HepG2 (cell line): ENCODE data around the gene HSPB6. TPM values are rescaled to one million over a fixed set of nuclear protein-coding genes. Genes with fewer than 3 reads are reported as not detected.
A peak's percentile ranks its signal among the peaks of the same experiment; 100 is the strongest.

Experiments
- ATAC-seq: fragments of 200-7000 bp; cut with Tn5 transposase; 3 replicates; pipeline ENCODE4 v1.9.1; 2020; ENCODE audit warnings: mild to moderate bottlenecking, moderate library complexity
- BruUV-seq: library from RNA; stranded (reverse); fragments of 400-500 nt; replicated peaks from 2 replicates; lab custom pipeline; 2021; lab: Mats Ljungman, UMichigan
- CTCF ChIA-PET: fragments of 300-600 bp; formaldehyde crosslinking; extraction: SDS; loops from one replicate; lab custom pipeline; 2021; ENCODE audit warnings: low total read pairs, inconsistent platforms, low intra/inter-chr PET ratio; lab: Yijun Ruan, JAX
- POLR2A ChIA-PET: fragments of 350-600 bp; sonication (Branson Sonifier 250); formaldehyde crosslinking; loops from one replicate; lab custom pipeline; 2020; ENCODE audit warnings: antibody characterized with exemption, inconsistent platforms; lab: Yijun Ruan, JAX
- DNase-seq: peaks from one replicate; pipeline ENCODE4 v3.0.0-alpha.2; 2015; ENCODE audit warnings: low spot score
- FAIRE-seq: peaks from 3 replicates; lab custom pipeline; 2011; peaks lifted over from hg19 to GRCh38; lab: Jason Lieb, UNC
- H2AFZ ChIP-seq: one replicate; pipeline ENCODE4 v1.6.1; 2011; ENCODE audit warnings: low read length, inconsistent platforms
- H3K27ac ChIP-seq: fragments of 300-600 bp; 3 replicates; pipeline ENCODE4 v1.8.0; 2011; ENCODE audit warnings: mixed run types, mild to moderate bottlenecking, mixed read lengths, low read length, inconsistent platforms; ENCODE audit not compliant: insufficient read depth; ENCODE audit errors: extremely low read length
- H3K27me3 ChIP-seq, 2 experiments: fragments of 200-600 bp in 1 of 2; 2 replicates in 1 of 2; 3 replicates in 1 of 2; pipeline versions ENCODE4 v1.6.0 to v1.8.0; 2011; ENCODE audit warnings: low read length in 2 of 2, mild to moderate bottlenecking in 2 of 2, moderate library complexity in 2 of 2, inconsistent platforms in 1 of 2; ENCODE audit not compliant: insufficient read depth in 2 of 2, control insufficient read depth in 1 of 2
- H3K36me3 ChIP-seq, 2 experiments: fragments of 200-600 bp in 1 of 2; replicated peaks in 1 of 2; 2 replicates in 1 of 2; 3 replicates in 1 of 2; pipeline versions ENCODE4 v1.5.1 to v1.8.0; 2011; ENCODE audit warnings: low read length in 2 of 2, inconsistent platforms in 1 of 2; ENCODE audit not compliant: insufficient read depth in 2 of 2, control insufficient read depth in 1 of 2
- H3K4me1 ChIP-seq: 2 replicates; pipeline ENCODE4 v1.5.1; 2012; ENCODE audit warnings: low read length, inconsistent platforms; ENCODE audit not compliant: insufficient read depth
- H3K4me2 ChIP-seq: 2 replicates; pipeline ENCODE4 v1.6.0; 2011; ENCODE audit warnings: low read depth, low read length, inconsistent platforms
- H3K4me3 ChIP-seq, 3 experiments: fragments of 200-600 bp in 1 of 3; sonication (generic), shearing (Covaris generic) in 1 of 3; replicated peaks in 1 of 3; 2 replicates each; pipeline ENCODE4 v1.5.1; 2011 to 2016; ENCODE audit warnings: low read length in 3 of 3, inconsistent platforms in 2 of 3, low read depth in 2 of 3, mild to moderate bottlenecking in 2 of 3, control low read depth in 1 of 3, mixed read lengths in 1 of 3; ENCODE audit not compliant: insufficient read depth in 1 of 3
- H3K79me2 ChIP-seq: one replicate; pipeline ENCODE4 v1.6.1; 2011; ENCODE audit warnings: low read length, inconsistent platforms; ENCODE audit not compliant: insufficient read depth
- H3K9ac ChIP-seq: 2 replicates; pipeline ENCODE4 v1.6.0; 2011; ENCODE audit warnings: mild to moderate bottlenecking, low read depth, low read length, inconsistent platforms; ENCODE audit not compliant: insufficient read depth
- H3K9me3 ChIP-seq: 2 replicates; pipeline ENCODE4 v1.5.1; 2012; ENCODE audit warnings: mild to moderate bottlenecking, low read length
- H4K20me1 ChIP-seq: 2 replicates; pipeline ENCODE4 v1.6.0; 2011; ENCODE audit warnings: inconsistent platforms, mild to moderate bottlenecking, low read length, moderate library complexity; ENCODE audit not compliant: insufficient read depth
- ASH2L ChIP-seq: fragments of 300-600, 200-600 bp; sonication (generic); IDR thresholded peaks from 2 replicates; pipeline ENCODE4 v1.7.0; 2017; ENCODE audit warnings: low read depth, mild to moderate bottlenecking, moderate library complexity, mixed read lengths, low read length; ENCODE audit not compliant: insufficient read length
- CHCHD3 ChIP-seq: sonication (generic); formaldehyde crosslinking; IDR thresholded peaks from 2 replicates; pipeline ENCODE4 v1.8.0; 2022; ENCODE audit warnings: mild to moderate bottlenecking, missing genetic modification reagents, moderate library complexity
- ISX ChIP-seq: sonication (generic); formaldehyde crosslinking; conservative IDR thresholded peaks from 2 replicates; pipeline ENCODE4 v1.5.0; 2020; ENCODE audit warnings: missing genetic modification reagents
- KAT7 ChIP-seq: IDR thresholded peaks from 2 replicates; pipeline ENCODE4 v1.6.1; 2018; ENCODE audit warnings: borderline replicate concordance, missing compliant biosample characterization
- ZNF605 ChIP-seq: sonication (generic); formaldehyde crosslinking; IDR thresholded peaks from 2 replicates; pipeline ENCODE4 v1.8.0; 2022; ENCODE audit warnings: mild to moderate bottlenecking, missing genetic modification reagents
- WGBS: methylation state at CpG from one replicate; pipeline ENCODE4 v1.1.6; 2017; ENCODE audit warnings: low lambda C conversion rate; 5-methylcytosine and 5-hydroxymethylcytosine counted together
- in situ Hi-C: cut with HindIII; loops from 2 replicates; pipeline ENCODE4 v1.10.0; 2017; ENCODE audit warnings: low pct_unique_long_range_greater_than_20kb; ENCODE audit not compliant: extremely low pct_ligation_motif_present
- intact Hi-C: fragments of 100-400 bp; cut with micrococcal nuclease; formaldehyde crosslinking; loops from one replicate; pipeline ENCODE4 v1.10.0; 2022; ENCODE audit not compliant: unreplicated experiment
- polyA plus RNA-seq, 8 experiments: library from polyadenylated mRNA; depleted of rRNA in 3 of 8; stranded (reverse) in 7 of 8; unstranded in 1 of 8; fragments of >200 nt; fragmentation: Illumina TruSeq in 4 of 8; extraction: Trizol in 4 of 8; gene quantifications; 2 replicates each; pipeline versions ENCODE4 v1.2.1 to v1.2.3, GENCODE V29; 2011 to 2016; ENCODE audit warnings: low read depth in 4 of 8, missing spikeins in 1 of 8, mixed read lengths in 1 of 8; ENCODE audit not compliant: insufficient read depth in 1 of 8
- total RNA-seq, 5 experiments: library from RNA; depleted of rRNA; stranded (reverse); fragments of >200 nt; fragmentation: Illumina TruSeq; extraction: Trizol; gene quantifications; 2 replicates each; pipeline ENCODE4 v1.2.3, GENCODE V29; 2016; ENCODE audit warnings: low read depth in 1 of 5
- TF ChIP-seq, protein P1 (sequence below): sonication (generic); formaldehyde crosslinking; IDR thresholded peaks from 2 replicates; pipeline ENCODE4 v1.5.1; 2020; ENCODE audit warnings: mild to moderate bottlenecking, missing genetic modification reagents, borderline replicate concordance

HSPB6 gene
- total and polyA plus RNA-seq, 2 of the 13 experiments (the other 11 are each of a cell fraction or from before 2014, with no cell fraction given): 0.18 TPM; not detected in 1

DNA sequence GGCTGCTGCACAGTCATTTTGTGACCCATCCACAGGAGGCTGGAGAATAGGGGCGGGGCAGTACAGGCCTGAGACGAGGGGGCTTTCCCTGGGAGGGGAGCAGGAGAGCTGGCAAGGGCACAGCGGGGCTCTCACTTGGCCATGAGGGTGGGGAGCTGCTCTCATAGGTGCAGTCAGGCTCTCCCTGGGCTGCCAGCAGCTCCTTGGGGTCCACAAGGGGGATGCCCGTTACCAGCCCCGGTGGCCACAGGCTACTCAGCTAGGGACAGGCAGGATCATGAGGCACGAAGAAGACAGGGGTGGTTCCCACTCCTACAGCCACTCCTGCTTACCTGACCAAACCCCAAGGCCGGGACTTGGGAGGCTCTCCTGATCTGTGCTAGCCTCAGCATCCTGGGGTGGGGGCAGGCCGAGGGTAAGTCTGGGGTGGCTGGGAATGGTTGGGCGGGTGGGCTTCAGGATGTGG lies 35.0 kb upstream of the HSPB6 start:
- Histone ChIP-seq H3K4me1 (peaks cover 36% of the 10 kb centered on the region), H3K4me2 (peak overlapping the region; percentile 61; the same call in 1 of the 2 replicates), H3K79me2 (no peaks in the 10 kb centered on the region), H3K36me3 (no peaks in the 10 kb centered on the region), H3K27ac (no peak overlapping the region), H3K9me3 (no peaks in the 10 kb centered on the region), H2AFZ (no peak overlapping the region), H3K27me3 (peaks cover 0 to 4% of the 10 kb centered on the region in 2 experiments; a peak in 3 of 5 replicates), H3K4me3 (no peak overlapping the region), H3K9ac (no peak overlapping the region), H4K20me1 (no peaks in the 10 kb centered on the region)
- TF ChIP-seq ISX (CRISPR knock-in tag) (no peak), ASH2L (no peak), ZNF605 (CRISPR knock-in tag) (no peak), KAT7 (CRISPR knock-in tag) (no peak), CHCHD3 (CRISPR knock-in tag) (no peak)
- TF ChIP-seq, protein P1, sequence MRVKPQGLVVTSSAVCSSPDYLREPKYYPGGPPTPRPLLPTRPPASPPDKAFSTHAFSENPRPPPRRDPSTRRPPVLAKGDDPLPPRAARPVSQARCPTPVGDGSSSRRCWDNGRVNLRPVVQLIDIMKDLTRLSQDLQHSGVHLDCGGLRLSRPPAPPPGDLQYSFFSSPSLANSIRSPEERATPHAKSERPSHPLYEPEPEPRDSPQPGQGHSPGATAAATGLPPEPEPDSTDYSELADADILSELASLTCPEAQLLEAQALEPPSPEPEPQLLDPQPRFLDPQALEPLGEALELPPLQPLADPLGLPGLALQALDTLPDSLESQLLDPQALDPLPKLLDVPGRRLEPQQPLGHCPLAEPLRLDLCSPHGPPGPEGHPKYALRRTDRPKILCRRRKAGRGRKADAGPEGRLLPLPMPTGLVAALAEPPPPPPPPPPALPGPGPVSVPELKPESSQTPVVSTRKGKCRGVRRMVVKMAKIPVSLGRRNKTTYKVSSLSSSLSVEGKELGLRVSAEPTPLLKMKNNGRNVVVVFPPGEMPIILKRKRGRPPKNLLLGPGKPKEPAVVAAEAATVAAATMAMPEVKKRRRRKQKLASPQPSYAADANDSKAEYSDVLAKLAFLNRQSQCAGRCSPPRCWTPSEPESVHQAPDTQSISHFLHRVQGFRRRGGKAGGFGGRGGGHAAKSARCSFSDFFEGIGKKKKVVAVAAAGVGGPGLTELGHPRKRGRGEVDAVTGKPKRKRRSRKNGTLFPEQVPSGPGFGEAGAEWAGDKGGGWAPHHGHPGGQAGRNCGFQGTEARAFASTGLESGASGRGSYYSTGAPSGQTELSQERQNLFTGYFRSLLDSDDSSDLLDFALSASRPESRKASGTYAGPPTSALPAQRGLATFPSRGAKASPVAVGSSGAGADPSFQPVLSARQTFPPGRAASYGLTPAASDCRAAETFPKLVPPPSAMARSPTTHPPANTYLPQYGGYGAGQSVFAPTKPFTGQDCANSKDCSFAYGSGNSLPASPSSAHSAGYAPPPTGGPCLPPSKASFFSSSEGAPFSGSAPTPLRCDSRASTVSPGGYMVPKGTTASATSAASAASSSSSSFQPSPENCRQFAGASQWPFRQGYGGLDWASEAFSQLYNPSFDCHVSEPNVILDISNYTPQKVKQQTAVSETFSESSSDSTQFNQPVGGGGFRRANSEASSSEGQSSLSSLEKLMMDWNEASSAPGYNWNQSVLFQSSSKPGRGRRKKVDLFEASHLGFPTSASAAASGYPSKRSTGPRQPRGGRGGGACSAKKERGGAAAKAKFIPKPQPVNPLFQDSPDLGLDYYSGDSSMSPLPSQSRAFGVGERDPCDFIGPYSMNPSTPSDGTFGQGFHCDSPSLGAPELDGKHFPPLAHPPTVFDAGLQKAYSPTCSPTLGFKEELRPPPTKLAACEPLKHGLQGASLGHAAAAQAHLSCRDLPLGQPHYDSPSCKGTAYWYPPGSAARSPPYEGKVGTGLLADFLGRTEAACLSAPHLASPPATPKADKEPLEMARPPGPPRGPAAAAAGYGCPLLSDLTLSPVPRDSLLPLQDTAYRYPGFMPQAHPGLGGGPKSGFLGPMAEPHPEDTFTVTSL (CRISPR knock-in tag): no peak
- CTCF ChIA-PET: no interaction called here
- FAIRE-seq (no peak), DNase-seq (no peak), ATAC-seq (no peak; the same call in 2 of the 3 replicates)
- in situ Hi-C loops (no loop called here), intact Hi-C loops (loop anchor here (1.0 kb wide), 1 partner anchor 51 kb away; no protein-coding TSS in a partner anchor)
- no TSS peak for BruUV-seq
- WGBS: 54% methylated on average over 3 of the region's 9 CpGs
- POLR2A ChIA-PET: interaction anchor here (1.6 kb wide), 1 partner anchor 57 kb away, joined by 3 read pairs; no protein-coding TSS in a partner anchor
